ENCODE results near the gene IFT122. TPM values are rescaled to one million over a fixed set of nuclear protein-coding genes. Genes with fewer than 3 reads are reported as not detected.

Gene IFT122
- total RNA-seq, 1 donor from 2014 or later: 20.6 TPM

DNA sequence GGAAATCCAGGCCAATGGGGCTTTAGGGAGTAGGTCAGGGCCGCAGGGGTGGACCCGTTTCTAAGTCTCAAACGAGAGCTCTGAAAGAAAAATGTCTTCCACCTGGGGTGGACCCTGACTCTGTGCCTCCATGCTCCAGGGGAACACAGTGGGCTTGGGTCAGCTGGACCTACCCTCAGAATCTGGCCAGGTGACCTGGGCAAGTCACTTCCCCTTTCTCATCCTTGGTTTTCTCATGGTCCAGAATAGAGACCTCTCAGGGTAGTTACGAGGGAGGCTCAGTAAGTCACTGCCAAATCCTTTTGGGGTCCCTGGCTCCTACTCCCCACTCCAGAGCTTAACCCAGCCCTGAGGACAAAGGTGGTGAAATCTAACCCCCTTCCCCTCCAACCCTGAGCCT is 37.4 kb upstream of the IFT122 start:
- Mint-ChIP-seq H3K4me1 (ENCODE audit: low read depth, unreplicated experiment) (peaks cover 7% of the 10 kb centered on the region), H3K27me3 (ENCODE audit: unreplicated experiment) (peaks cover 4% of the 10 kb centered on the region), H3K4me3 (ENCODE audit: unreplicated experiment) (no peak overlapping the region), H3K36me3 (ENCODE audit: unreplicated experiment) (no peaks in the 10 kb centered on the region), H3K27ac (ENCODE audit: unreplicated experiment) (peak overlapping the region; percentile 48), H3K9me3 (ENCODE audit: unreplicated experiment) (peaks cover 7% of the 10 kb centered on the region)
- DNase-seq: no peak
- TF ChIP-seq, protein P1, sequence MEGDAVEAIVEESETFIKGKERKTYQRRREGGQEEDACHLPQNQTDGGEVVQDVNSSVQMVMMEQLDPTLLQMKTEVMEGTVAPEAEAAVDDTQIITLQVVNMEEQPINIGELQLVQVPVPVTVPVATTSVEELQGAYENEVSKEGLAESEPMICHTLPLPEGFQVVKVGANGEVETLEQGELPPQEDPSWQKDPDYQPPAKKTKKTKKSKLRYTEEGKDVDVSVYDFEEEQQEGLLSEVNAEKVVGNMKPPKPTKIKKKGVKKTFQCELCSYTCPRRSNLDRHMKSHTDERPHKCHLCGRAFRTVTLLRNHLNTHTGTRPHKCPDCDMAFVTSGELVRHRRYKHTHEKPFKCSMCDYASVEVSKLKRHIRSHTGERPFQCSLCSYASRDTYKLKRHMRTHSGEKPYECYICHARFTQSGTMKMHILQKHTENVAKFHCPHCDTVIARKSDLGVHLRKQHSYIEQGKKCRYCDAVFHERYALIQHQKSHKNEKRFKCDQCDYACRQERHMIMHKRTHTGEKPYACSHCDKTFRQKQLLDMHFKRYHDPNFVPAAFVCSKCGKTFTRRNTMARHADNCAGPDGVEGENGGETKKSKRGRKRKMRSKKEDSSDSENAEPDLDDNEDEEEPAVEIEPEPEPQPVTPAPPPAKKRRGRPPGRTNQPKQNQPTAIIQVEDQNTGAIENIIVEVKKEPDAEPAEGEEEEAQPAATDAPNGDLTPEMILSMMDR (IDR thresholded peaks at IDR 0.05; ENCODE audit: partially characterized antibody, unreplicated experiment): no peak

DNA sequence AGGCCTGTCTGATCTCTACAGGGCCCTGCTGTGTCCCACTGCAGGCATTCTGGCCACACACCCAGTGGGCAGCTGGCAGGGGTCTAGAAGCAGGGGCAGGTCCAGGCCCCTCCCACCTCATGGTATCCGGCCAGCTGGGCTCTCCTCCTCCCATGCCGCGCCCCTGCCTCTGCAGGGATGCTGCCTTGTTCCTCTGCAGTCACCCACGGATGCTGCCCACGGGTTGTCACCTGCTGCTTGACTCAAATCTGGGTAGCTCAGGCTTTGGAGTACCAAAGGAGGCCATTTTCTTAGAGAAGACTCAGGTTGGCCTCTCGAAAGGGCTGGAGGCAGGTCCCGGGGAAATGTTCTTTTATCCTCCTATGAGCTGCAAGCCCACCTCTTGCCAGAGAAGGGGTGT is 36.6 kb upstream of the IFT122 start:
- no peak overlapping the region for H3K27ac Mint-ChIP-seq (ENCODE audit: unreplicated experiment)
- DNase-seq: no peak

DNA sequence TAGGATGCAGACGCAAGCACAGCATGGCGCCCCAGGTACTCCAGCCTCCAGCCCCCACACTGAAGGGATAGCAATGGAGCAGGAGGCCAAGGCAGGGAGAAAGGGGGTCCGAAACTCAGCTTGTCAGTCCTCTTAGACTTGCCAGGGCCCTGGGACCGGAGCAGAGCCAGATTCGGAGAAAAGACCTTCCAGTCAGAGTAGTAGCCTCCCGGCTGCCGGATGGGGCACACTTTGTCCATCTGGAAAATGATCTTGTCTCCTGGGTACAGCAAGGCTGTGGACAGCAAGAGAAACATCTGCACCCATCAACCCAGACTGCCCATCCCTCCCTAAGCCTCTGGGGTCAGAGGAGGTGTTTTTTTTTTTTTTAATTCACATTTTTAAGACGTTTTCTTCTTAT is 35.9 kb upstream of the IFT122 start:
- Mint-ChIP-seq H3K4me1 (ENCODE audit: low read depth, unreplicated experiment) (peaks cover 2% of the 10 kb centered on the region), H3K27ac (ENCODE audit: unreplicated experiment) (no peak overlapping the region), H3K36me3 (ENCODE audit: unreplicated experiment) (no peaks in the 10 kb centered on the region), H3K4me3 (ENCODE audit: unreplicated experiment) (no peak overlapping the region), H3K9me3 (ENCODE audit: unreplicated experiment) (peaks cover 6% of the 10 kb centered on the region), H3K27me3 (ENCODE audit: unreplicated experiment) (peaks cover 4% of the 10 kb centered on the region)
- no peak for DNase-seq
- TF ChIP-seq, protein P1 (IDR thresholded peaks at IDR 0.05; ENCODE audit: partially characterized antibody, unreplicated experiment): no peak

More for the DNA sequence above, 36.6 kb upstream of the IFT122 start:
- Mint-ChIP-seq H3K27me3 (ENCODE audit: unreplicated experiment) (peaks cover 4% of the 10 kb centered on the region), H3K4me3 (ENCODE audit: unreplicated experiment) (no peak overlapping the region), H3K36me3 (ENCODE audit: unreplicated experiment) (no peaks in the 10 kb centered on the region), H3K4me1 (ENCODE audit: low read depth, unreplicated experiment) (peaks cover 5% of the 10 kb centered on the region), H3K9me3 (ENCODE audit: unreplicated experiment) (peaks cover 7% of the 10 kb centered on the region)
- TF ChIP-seq, protein P1 (IDR thresholded peaks at IDR 0.05; ENCODE audit: partially characterized antibody, unreplicated experiment): no peak

DNA sequence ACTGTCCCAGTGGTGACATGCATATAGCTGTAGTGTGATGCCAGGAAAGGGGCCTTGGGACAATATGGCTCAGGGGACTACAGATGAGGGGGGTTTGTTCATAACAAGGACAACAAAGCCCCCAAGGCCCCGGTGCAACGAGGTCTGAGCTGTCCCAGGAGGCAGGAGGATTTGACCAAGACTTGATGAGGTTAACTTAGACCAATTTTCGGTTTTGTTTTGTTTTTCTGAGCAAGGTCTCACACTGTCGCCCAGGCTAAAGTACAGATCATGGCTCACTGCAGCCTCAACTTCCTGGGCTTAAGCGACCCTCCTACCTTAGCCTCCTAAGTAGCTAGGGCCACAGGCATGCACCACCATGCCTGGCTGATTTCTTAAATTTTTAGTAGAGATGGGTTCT is 35.4 kb upstream of the IFT122 start:
- peaks cover under 1% of the 10 kb centered on the region for H3K4me1 Mint-ChIP-seq (ENCODE audit: low read depth, unreplicated experiment)

DNA sequence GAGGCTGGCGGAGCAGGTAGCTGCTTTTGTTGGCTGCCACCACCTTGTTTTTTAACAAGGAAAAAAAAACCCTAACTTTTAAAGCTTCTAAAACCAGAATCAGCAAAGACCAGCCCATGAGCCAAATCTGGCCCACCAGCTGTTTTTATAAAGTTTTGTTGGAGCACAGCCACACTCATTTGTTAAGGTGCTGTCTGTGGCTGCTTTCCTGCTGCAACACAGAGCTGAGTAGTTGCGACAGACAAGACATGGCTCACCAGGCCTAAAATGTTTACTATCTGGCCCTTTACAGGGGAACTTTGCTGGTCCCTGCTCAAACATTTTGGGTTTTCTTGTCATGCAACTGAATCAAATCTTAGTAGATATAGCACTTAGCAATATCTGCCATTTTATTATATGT is 30.5 kb upstream of the IFT122 start:
- H3K4me1 Mint-ChIP-seq (ENCODE audit: low read depth, unreplicated experiment): no peaks in the 10 kb centered on the region
- no peaks in the 10 kb centered on the region for H3K36me3 Mint-ChIP-seq (ENCODE audit: unreplicated experiment)
- TF ChIP-seq, protein P1 (IDR thresholded peaks at IDR 0.05; ENCODE audit: partially characterized antibody, unreplicated experiment): no peak
- DNase-seq: no peak
- H3K9me3 Mint-ChIP-seq (ENCODE audit: unreplicated experiment): peaks cover 1% of the 10 kb centered on the region
- no peak overlapping the region for H3K27ac Mint-ChIP-seq (ENCODE audit: unreplicated experiment)
- no peak overlapping the region for H3K4me3 Mint-ChIP-seq (ENCODE audit: unreplicated experiment)
- peaks cover 2% of the 10 kb centered on the region for H3K27me3 Mint-ChIP-seq (ENCODE audit: unreplicated experiment)

More for the DNA sequence above, 35.4 kb upstream of the IFT122 start:
- no peak overlapping the region for H3K27ac Mint-ChIP-seq (ENCODE audit: unreplicated experiment)
- peaks cover 4% of the 10 kb centered on the region for H3K9me3 Mint-ChIP-seq (ENCODE audit: unreplicated experiment)
- H3K4me3 Mint-ChIP-seq (ENCODE audit: unreplicated experiment): no peak overlapping the region
- no peak for DNase-seq
- TF ChIP-seq, protein P1 (IDR thresholded peaks at IDR 0.05; ENCODE audit: partially characterized antibody, unreplicated experiment): no peak
- no peaks in the 10 kb centered on the region for H3K36me3 Mint-ChIP-seq (ENCODE audit: unreplicated experiment)
- peaks cover 4% of the 10 kb centered on the region for H3K27me3 Mint-ChIP-seq (ENCODE audit: unreplicated experiment)

Measured in glutamatergic neuron (in vitro differentiated cells).